HepG2 (cell line): ENCODE data around the gene E2F1. TPM values are rescaled to one million over a fixed set of nuclear protein-coding genes. Genes with fewer than 3 reads are reported as not detected.

Experiments
- ADNP ChIP-seq: sonication (generic); formaldehyde crosslinking; IDR thresholded peaks from 2 replicates; pipeline ENCODE4 v1.4.0; 2020; ENCODE audit warnings: missing genetic modification reagents
- EED ChIP-seq: sonication (generic); formaldehyde crosslinking; IDR thresholded peaks from 2 replicates; pipeline ENCODE4 v1.5.0; 2020; ENCODE audit warnings: mild to moderate bottlenecking, missing genetic modification reagents
- ELF3 ChIP-seq: IDR thresholded peaks from 2 replicates; pipeline ENCODE4 v1.6.1; 2016; ENCODE audit warnings: missing genetic modification reagents, missing compliant biosample characterization
- HIVEP1 ChIP-seq: sonication (generic); formaldehyde crosslinking; IDR thresholded peaks from 2 replicates; pipeline ENCODE4 v1.4.0; 2020; ENCODE audit warnings: mild to moderate bottlenecking, missing genetic modification reagents
- POLR2A ChIP-seq, 2 experiments: IDR thresholded peaks; 2 replicates each; pipeline ENCODE4 v1.6.1; 2011; ENCODE audit warnings: low read depth in 2 of 2, low read length in 2 of 2, mild to moderate bottlenecking in 1 of 2, moderate library complexity in 1 of 2; ENCODE audit not compliant: insufficient read depth in 1 of 2
- ZNF609 ChIP-seq: sonication (generic); formaldehyde crosslinking; IDR thresholded peaks from 2 replicates; pipeline ENCODE4 v1.4.0; 2020; ENCODE audit warnings: mild to moderate bottlenecking, missing genetic modification reagents, borderline replicate concordance
- polyA plus RNA-seq, 8 experiments: library from polyadenylated mRNA; depleted of rRNA in 3 of 8; stranded (reverse) in 7 of 8; unstranded in 1 of 8; fragments of >200 nt; fragmentation: Illumina TruSeq in 4 of 8; extraction: Trizol in 4 of 8; gene quantifications; 2 replicates each; pipeline versions ENCODE4 v1.2.1 to v1.2.3, GENCODE V29; 2011 to 2016; ENCODE audit warnings: low read depth in 4 of 8, missing spikeins in 1 of 8, mixed read lengths in 1 of 8; ENCODE audit not compliant: insufficient read depth in 1 of 8
- total RNA-seq, 5 experiments: library from RNA; depleted of rRNA; stranded (reverse); fragments of >200 nt; fragmentation: Illumina TruSeq; extraction: Trizol; gene quantifications; 2 replicates each; pipeline ENCODE4 v1.2.3, GENCODE V29; 2016; ENCODE audit warnings: low read depth in 1 of 5
- TF ChIP-seq, protein P1 (sequence below): sonication (generic); formaldehyde crosslinking; IDR thresholded peaks from 2 replicates; pipeline ENCODE4 v1.5.0; 2020; ENCODE audit warnings: mild to moderate bottlenecking, missing genetic modification reagents, borderline replicate concordance
- TF ChIP-seq, protein P2 (sequence below): sonication (generic); formaldehyde crosslinking; IDR thresholded peaks from 2 replicates; pipeline ENCODE4 v1.4.0; 2020; ENCODE audit warnings: missing genetic modification reagents, borderline replicate concordance
- TF ChIP-seq, protein P3 (sequence below): sonication (generic); formaldehyde crosslinking; IDR thresholded peaks from 2 replicates; pipeline ENCODE4 v1.4.0; 2020; ENCODE audit warnings: missing genetic modification reagents, borderline replicate concordance

E2F1 gene
- total and polyA plus RNA-seq, 2 of the 13 experiments (the other 11 are each of a cell fraction or from before 2014, with no cell fraction given) = 25.5 to 39.4 TPM

- TF ChIP-seq, protein P1, sequence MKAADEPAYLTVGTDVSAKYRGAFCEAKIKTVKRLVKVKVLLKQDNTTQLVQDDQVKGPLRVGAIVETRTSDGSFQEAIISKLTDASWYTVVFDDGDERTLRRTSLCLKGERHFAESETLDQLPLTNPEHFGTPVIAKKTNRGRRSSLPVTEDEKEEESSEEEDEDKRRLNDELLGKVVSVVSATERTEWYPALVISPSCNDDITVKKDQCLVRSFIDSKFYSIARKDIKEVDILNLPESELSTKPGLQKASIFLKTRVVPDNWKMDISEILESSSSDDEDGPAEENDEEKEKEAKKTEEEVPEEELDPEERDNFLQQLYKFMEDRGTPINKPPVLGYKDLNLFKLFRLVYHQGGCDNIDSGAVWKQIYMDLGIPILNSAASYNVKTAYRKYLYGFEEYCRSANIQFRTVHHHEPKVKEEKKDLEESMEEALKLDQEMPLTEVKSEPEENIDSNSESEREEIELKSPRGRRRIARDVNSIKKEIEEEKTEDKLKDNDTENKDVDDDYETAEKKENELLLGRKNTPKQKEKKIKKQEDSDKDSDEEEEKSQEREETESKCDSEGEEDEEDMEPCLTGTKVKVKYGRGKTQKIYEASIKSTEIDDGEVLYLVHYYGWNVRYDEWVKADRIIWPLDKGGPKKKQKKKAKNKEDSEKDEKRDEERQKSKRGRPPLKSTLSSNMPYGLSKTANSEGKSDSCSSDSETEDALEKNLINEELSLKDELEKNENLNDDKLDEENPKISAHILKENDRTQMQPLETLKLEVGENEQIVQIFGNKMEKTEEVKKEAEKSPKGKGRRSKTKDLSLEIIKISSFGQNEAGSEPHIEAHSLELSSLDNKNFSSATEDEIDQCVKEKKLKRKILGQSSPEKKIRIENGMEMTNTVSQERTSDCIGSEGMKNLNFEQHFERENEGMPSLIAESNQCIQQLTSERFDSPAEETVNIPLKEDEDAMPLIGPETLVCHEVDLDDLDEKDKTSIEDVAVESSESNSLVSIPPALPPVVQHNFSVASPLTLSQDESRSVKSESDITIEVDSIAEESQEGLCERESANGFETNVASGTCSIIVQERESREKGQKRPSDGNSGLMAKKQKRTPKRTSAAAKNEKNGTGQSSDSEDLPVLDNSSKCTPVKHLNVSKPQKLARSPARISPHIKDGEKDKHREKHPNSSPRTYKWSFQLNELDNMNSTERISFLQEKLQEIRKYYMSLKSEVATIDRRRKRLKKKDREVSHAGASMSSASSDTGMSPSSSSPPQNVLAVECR (CRISPR knock-in tag) = no peak; the same call in 1 of the 2 replicates
- TF ChIP-seq, protein P2, sequence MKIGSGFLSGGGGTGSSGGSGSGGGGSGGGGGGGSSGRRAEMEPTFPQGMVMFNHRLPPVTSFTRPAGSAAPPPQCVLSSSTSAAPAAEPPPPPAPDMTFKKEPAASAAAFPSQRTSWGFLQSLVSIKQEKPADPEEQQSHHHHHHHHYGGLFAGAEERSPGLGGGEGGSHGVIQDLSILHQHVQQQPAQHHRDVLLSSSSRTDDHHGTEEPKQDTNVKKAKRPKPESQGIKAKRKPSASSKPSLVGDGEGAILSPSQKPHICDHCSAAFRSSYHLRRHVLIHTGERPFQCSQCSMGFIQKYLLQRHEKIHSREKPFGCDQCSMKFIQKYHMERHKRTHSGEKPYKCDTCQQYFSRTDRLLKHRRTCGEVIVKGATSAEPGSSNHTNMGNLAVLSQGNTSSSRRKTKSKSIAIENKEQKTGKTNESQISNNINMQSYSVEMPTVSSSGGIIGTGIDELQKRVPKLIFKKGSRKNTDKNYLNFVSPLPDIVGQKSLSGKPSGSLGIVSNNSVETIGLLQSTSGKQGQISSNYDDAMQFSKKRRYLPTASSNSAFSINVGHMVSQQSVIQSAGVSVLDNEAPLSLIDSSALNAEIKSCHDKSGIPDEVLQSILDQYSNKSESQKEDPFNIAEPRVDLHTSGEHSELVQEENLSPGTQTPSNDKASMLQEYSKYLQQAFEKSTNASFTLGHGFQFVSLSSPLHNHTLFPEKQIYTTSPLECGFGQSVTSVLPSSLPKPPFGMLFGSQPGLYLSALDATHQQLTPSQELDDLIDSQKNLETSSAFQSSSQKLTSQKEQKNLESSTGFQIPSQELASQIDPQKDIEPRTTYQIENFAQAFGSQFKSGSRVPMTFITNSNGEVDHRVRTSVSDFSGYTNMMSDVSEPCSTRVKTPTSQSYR (CRISPR knock-in tag) = 0 out of 2 replicates have a peak, but pooled peaks have one; percentile 18
- TF ChIP-seq ELF3 (CRISPR knock-in tag) = no peak
- 0 out of 2 replicates have a peak, but pooled peaks have one; percentile 23 for TF ChIP-seq HIVEP1
- TF ChIP-seq ZNF609 (CRISPR knock-in tag) = 0 out of 2 replicates have a peak, but pooled peaks have one; percentile 57
- TF ChIP-seq, protein P3, sequence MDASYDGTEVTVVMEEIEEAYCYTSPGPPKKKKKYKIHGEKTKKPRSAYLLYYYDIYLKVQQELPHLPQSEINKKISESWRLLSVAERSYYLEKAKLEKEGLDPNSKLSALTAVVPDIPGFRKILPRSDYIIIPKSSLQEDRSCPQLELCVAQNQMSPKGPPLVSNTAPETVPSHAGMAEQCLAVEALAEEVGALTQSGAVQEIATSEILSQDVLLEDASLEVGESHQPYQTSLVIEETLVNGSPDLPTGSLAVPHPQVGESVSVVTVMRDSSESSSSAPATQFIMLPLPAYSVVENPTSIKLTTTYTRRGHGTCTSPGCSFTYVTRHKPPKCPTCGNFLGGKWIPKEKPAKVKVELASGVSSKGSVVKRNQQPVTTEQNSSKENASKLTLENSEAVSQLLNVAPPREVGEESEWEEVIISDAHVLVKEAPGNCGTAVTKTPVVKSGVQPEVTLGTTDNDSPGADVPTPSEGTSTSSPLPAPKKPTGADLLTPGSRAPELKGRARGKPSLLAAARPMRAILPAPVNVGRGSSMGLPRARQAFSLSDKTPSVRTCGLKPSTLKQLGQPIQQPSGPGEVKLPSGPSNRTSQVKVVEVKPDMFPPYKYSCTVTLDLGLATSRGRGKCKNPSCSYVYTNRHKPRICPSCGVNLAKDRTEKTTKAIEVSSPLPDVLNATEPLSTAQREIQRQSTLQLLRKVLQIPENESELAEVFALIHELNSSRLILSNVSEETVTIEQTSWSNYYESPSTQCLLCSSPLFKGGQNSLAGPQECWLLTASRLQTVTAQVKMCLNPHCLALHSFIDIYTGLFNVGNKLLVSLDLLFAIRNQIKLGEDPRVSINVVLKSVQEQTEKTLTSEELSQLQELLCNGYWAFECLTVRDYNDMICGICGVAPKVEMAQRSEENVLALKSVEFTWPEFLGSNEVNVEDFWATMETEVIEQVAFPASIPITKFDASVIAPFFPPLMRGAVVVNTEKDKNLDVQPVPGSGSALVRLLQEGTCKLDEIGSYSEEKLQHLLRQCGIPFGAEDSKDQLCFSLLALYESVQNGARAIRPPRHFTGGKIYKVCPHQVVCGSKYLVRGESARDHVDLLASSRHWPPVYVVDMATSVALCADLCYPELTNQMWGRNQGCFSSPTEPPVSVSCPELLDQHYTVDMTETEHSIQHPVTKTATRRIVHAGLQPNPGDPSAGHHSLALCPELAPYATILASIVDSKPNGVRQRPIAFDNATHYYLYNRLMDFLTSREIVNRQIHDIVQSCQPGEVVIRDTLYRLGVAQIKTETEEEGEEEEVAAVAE (CRISPR knock-in tag) = no peak
- TF ChIP-seq ADNP (CRISPR knock-in tag) = peak; percentile 75; the same call in 1 of the 2 replicates
- TF ChIP-seq POLR2A (IDR thresholded peaks at IDR 0.05; ENCODE audit: insufficient read depth in 1 of 2, low read depth in 2 of 2, low read length in 2 of 2) = no peak
- TF ChIP-seq EED (CRISPR knock-in tag) = peak; percentile 52; the same call in 1 of the 2 replicates
Measured at GRCh38 chr20:33719277-33719988, 33.2 kb upstream of the E2F1 start (continued).
